Measurements from ENCODE around the gene PARD3.

GRCh38 chr10:34716234-34716633, 98.9 kb downstream of the PARD3 start:
- TF ChIP-seq CTCF (IDR thresholded peaks at IDR 0.05; ENCODE audit: extremely low read depth in 1 of 2, insufficient read depth in 1 of 2, low read depth in 1 of 2, low read length in 2 of 2) (no peak), POLR2AphosphoS5 (IDR thresholded peaks at IDR 0.05; ENCODE audit: insufficient read depth, low read depth, low read length) (no peak), MYC (IDR thresholded peaks at IDR 0.05; ENCODE audit: low read depth, low read length) (no peak), GATA2 (IDR thresholded peaks at IDR 0.05; ENCODE audit: insufficient read depth, insufficient read length, low read depth, low read length) (no peak), POLR2A (IDR thresholded peaks at IDR 0.05; ENCODE audit: low read depth, low read length) (no peak)
